HTERT RPE-1 (cell line): Measurements from ENCODE around the gene THBD.

Experiments
- in situ Hi-C: fragments of 300-500 bp; cut with MboI; formaldehyde crosslinking; loops from 4 replicates; pipeline ENCODE4 v1.14.3; 2020; ENCODE audit warnings: low sequenced_read_pairs

The THBD gene

DNA sequence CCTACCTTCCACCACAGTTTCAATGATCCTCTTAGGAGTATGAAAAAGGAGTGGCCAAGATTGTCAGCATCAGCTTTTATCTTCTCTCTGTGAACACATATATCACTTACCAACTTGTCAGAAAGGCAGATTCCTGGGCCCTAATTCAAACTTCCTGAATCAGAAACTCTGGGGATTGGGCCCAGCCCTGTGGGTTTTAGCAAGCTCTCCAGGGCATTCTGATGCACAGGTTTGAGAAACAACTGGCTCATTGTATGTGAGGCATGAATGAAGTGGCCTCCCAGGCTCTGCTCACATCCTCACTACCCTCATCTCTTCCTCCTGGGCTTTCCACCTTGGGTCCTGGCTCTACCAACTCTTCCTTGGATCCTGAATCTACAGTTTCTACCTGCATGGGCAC, 13.2 kb upstream of the THBD start:
- in situ Hi-C loops, result no loop called here

- in situ Hi-C loops, result no loop called here
These were observed 12.5 kb upstream of the THBD start for GRCh38 chr20:23061734-23062561.

GRCh38 chr20:23061262-23061661, 11.8 kb upstream of the THBD start:
- in situ Hi-C loops, result no loop called here

DNA sequence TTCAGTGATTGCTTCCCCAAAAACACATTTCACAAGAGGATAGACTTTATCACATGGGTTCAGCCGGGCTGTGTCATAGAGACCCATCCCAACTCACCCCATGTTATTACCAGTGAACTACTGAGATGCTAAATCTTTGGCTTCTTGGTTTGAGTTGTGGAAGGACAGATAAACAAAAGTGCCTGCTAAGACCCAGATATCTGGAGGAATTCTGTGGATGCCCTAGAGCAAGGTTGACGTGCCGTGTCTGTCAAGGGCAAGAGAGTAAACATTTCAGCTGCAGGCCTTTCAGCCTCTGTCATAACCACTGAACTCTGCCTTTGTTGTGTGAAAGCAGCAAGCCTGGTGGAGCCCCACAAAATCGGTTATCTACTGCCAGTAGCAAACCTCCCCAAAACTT, 11.2 kb upstream of the THBD start:
- in situ Hi-C loops, result no loop called here

GRCh38 chr20:23059846-23060245, 10.4 kb upstream of the THBD start:
- in situ Hi-C loops, result no loop called here

GRCh38 chr20:23059001-23059400, 9.5 kb upstream of the THBD start:
- in situ Hi-C loops, result no loop called here

DNA sequence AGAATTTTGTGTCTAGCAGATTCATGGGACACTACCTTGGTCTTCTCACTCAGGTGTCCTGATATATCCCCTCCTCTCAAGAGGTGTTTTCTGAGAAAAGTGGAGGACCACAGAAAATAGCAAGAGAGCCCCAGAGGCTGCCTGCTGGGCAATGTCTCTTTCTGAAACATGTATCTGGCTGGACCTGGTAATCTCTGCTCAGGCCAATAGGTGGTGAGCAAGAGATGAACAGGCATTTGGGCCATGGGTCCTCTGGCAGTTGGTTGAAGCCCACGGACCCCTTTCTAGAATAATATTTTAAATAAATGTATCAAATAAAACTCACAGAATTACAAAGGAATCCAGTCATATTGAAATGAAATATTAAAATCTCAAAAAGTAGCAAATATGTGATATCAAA, 8.8 kb upstream of the THBD start:
- in situ Hi-C loops, result no loop called here

GRCh38 chr20:23052904-23053303, 3.4 kb upstream of the THBD start:
- in situ Hi-C loops, result no loop called here

DNA sequence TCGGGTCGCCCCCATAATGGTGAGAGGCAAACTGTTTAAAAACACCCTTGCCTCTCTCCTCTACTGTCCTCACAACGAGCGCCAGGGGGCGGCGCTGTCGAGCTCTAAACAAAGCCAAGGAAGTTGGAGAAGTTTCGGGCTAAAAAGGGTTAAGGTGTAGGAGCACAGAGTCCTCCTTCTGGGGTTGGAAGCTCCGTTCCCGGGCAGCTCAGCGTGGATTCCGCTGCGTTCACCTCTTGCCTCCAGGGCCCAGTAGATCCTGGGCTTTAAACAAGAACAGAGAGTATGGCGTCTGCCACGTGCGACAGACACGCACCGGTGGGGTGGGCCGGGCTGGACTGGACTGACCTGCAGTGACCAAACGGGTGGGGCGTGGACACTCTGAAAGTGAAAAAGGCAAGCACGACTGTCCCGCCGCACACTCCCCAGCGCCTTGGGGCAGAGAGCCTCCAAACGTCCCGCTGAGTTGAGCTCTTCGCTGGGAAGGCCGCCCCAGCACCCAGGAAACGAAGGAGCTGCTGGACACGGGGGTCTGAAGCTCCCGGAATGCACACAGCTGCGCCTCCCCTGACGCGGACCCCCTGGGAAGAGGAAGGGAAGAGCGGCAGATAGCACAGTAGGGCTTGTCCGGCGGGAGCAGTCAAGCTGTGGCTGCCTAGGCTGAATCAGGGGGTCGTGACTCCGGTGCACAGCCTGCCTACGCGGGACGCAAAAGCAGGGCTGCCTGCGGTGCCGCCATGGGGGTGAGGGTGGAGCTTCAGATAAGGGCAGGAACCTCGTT, 1.6 kb upstream of the THBD start:
- in situ Hi-C loops, result no loop called here

- in situ Hi-C loops, result no loop called here
These were observed 785 bp upstream of the THBD start for GRCh38 chr20:23050076-23050838.

DNA sequence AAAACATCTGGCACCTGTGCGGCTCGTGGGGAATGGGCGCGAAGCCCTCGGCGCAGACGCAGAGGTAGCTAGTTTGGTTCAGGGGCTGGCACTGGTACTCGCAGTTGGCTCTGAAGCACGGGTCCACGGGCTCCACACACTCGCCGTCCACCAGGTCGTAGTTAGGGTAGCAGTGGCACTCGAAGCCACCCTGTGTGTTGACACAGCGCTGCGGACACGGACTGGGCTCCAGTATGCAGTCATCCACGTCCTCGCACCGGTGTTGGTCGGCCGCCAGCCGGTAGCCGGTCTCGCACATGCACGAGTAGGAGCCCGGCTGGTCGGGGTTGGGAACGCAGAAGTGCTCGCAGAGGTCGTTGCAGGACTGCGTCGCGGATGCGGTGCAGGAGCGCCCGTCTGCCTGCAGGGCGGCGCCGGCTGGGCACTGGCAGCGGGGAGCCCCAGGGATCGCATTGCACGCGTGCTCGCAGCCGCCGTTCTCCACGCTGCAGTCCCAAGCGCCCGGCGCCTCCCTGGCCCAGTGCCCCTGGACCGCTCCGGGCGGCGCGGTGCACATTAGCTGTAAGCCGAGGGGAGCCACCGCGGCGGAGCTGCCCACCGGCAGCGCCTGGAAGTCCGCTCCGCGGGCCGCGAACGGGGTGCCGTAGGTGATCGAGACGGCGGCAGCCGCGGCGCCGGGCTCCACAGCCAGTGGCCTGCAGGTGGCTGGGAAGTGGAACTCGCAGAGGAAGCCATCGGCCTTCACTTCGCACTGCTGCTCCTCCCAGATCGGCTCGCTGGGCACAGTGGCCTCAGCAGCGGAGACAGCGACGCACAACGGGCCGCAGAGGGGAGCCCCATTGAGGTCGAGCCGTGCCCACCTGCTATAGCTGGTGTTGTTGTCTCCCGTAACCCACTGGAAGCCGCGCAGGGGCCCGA, 930 bp downstream of the THBD start:
- in situ Hi-C loops, result no loop called here

DNA sequence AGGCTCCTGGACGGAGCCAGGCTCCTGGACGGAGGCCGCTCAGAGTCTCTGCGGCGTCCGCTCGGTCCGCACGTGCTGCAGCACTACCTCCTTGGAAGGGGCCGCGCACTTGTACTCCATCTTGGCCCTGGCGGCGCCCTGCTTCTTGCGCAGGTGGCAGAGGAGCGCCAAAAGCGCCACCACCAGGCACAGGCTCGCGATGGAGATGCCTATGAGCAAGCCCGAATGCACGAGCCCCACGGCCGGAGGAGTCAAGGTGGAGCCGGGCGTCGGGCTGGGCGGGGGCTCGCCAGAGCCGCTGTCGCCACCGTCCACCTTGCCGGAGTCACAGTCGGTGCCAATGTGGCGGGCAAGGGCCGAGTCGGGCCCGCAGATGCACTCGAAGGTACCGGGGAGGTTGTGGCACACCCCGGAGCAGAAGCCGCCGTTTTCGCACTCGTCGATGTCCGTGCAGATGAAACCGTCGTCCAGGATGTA, 1.7 kb downstream of the THBD start:
- in situ Hi-C loops, result no loop called here

DNA sequence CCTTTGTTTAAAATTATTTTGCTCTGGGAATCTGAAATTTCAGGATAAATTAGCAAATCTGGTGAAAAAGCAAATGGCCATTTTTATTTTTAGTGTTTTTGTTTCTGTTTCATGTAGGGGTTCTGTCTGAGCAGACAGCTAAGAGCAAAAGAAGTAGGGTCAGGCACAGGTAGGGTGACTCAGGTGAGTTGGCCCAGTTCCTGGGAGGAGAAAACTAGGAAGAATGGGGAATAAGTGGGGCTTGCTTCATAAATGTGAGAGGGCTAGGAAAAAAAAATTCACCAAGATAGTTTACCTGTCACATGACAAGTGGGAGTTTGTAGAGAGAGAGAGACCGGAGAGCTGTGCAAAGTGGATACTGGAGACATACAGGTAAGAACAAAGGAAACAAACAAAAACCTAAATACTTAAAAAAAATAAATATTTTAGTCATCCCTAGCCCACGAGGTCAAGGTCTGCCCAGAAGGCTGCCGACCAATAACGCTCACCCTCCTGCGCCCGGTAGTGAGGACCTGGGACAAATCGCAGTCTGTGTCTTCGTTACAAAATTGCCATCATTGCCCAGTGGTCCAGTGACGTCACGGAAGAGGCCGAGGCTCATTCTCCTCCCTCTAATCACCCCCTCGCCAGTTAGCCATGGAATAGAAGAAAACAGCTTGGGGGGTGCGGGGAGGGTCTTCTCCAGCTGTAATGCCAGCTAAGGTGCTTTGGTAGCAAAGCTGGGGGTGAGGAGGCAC, 2.3 kb downstream of the THBD start:
- in situ Hi-C loops, result no loop called here

- in situ Hi-C loops, result no loop called here
These were observed 3.0 kb downstream of the THBD start for GRCh38 chr20:23046431-23046830.

GRCh38 chr20:23043376-23043775, 6.1 kb downstream of the THBD start:
- in situ Hi-C loops, result no loop called here

DNA sequence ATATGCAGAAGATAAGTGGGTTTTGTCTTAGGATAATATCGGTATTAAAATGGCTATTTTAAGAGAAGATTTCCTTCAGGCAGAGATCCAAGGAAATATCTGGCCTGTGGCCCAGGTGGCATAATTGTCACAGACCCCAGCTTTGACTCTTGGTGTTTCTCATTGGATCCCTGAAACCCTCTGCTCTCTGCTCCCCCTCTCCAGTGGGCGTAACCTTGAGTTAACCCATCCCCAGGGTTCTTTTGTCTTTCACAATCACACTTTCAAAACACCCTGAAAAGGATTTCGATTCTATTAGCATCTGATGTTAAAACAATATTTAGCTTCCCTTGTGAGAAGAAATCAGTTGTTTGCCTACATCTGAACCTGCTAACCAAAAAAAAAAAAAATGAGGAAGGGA, 7.2 kb downstream of the THBD start:
- in situ Hi-C loops, result no loop called here

- in situ Hi-C loops, result no loop called here
These were observed 9.5 kb downstream of the THBD start for GRCh38 chr20:23039885-23040508.

DNA sequence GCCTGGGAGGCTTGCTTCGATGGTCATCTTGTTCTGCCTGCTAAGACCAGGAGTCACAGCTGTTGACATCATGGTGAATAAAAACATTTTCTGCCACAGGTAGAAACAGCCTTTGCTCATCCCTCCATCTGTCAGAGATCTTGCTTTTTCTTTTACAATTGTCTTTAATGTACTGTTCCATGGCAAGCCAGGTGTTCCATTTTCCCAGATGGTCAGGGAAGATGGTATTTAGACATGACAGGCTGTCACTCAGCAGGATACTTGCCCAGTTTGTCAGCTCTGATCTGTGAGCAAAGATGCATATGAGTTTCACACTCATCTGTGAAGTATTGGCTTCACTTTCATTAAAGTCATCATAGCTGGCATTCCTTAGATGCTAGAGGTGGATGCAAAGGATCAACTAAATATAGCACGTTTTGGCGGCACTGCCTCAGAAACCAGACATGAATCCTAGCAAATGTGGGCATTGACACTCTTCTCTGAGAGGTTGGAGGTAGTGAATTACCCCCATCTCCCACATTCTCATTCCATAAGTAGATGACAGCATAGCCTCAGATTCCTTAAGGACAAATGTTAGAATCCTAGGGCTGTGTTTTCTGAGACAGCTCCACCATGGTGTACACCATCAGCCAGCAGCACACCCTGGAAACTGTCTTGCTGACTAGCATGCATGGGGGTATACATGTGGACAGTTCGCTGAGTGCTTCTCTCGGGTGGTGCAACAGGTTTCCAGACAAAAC, 10.2 kb downstream of the THBD start:
- in situ Hi-C loops, result no loop called here
